ENCODE data around the gene FCHSD1. TPM values are rescaled to one million over a fixed set of nuclear protein-coding genes. Genes with fewer than 3 reads are reported as not detected.

The FCHSD1 gene
- total and polyA plus RNA-seq, 10 of the 15 experiments (the other 5 are each of a cell fraction or from before 2014, with no cell fraction given): 0.97 to 22.8 (median 10.7) TPM

DNA sequence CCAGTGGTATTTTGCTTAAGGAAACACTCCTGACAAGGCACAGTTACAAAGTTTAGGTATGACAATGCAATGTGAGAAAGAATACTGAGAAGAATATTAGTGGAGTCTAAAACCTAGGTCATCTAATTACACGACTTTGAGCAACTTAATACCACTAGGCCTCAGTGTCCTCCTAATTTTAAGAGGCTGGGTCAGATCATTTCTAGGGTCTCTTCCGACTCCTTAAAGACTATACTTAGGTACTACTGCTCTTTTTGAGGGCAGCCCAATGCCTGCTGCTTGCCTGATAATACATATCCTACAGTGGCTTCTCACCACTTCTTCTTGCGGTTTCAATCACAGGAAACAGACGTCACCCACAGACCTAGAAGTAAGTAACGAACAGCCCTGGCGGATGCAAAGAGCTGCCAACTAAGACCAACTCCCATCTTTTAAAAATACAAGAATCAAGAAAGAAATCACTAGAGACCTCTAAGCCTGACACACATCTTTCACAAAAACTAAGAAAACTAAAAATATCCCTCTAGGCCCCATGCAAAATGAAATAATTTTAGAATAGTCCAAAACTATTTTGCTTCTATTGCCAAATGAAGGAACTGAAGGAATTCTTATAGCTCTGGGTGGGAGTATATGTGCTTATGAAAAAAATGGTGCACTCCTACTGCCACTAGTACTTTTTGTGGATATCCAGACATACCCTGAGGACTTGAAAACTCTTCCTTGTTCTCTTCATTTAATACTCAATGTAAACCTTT lies 45.5 kb downstream of the FCHSD1 start (continued):
- TF ChIP-seq EZH2 (IDR thresholded peaks at IDR 0.05; ENCODE audit: borderline replicate concordance, control insufficient read depth, low read depth, low read length): no peak
- TF ChIP-seq GABPA (IDR thresholded peaks at IDR 0.05; ENCODE audit: low read depth): no peak; the same call in 1 of the 2 replicates
- peak; percentile 47; the same call in 1 of the 2 replicates for TF ChIP-seq ZBED1 (IDR thresholded peaks at IDR 0.05; ENCODE audit: borderline replicate concordance)
- no peak for TF ChIP-seq NR2C1 (IDR thresholded peaks at IDR 0.05)
- no peak for TF ChIP-seq ZNF274 (IDR thresholded peaks at IDR 0.05; ENCODE audit: insufficient read depth, insufficient read length)
- TF ChIP-seq, protein P1, sequence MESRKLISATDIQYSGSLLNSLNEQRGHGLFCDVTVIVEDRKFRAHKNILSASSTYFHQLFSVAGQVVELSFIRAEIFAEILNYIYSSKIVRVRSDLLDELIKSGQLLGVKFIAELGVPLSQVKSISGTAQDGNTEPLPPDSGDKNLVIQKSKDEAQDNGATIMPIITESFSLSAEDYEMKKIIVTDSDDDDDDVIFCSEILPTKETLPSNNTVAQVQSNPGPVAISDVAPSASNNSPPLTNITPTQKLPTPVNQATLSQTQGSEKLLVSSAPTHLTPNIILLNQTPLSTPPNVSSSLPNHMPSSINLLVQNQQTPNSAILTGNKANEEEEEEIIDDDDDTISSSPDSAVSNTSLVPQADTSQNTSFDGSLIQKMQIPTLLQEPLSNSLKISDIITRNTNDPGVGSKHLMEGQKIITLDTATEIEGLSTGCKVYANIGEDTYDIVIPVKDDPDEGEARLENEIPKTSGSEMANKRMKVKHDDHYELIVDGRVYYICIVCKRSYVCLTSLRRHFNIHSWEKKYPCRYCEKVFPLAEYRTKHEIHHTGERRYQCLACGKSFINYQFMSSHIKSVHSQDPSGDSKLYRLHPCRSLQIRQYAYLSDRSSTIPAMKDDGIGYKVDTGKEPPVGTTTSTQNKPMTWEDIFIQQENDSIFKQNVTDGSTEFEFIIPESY (IDR thresholded peaks at IDR 0.05): no peak
- TF ChIP-seq, protein P2, sequence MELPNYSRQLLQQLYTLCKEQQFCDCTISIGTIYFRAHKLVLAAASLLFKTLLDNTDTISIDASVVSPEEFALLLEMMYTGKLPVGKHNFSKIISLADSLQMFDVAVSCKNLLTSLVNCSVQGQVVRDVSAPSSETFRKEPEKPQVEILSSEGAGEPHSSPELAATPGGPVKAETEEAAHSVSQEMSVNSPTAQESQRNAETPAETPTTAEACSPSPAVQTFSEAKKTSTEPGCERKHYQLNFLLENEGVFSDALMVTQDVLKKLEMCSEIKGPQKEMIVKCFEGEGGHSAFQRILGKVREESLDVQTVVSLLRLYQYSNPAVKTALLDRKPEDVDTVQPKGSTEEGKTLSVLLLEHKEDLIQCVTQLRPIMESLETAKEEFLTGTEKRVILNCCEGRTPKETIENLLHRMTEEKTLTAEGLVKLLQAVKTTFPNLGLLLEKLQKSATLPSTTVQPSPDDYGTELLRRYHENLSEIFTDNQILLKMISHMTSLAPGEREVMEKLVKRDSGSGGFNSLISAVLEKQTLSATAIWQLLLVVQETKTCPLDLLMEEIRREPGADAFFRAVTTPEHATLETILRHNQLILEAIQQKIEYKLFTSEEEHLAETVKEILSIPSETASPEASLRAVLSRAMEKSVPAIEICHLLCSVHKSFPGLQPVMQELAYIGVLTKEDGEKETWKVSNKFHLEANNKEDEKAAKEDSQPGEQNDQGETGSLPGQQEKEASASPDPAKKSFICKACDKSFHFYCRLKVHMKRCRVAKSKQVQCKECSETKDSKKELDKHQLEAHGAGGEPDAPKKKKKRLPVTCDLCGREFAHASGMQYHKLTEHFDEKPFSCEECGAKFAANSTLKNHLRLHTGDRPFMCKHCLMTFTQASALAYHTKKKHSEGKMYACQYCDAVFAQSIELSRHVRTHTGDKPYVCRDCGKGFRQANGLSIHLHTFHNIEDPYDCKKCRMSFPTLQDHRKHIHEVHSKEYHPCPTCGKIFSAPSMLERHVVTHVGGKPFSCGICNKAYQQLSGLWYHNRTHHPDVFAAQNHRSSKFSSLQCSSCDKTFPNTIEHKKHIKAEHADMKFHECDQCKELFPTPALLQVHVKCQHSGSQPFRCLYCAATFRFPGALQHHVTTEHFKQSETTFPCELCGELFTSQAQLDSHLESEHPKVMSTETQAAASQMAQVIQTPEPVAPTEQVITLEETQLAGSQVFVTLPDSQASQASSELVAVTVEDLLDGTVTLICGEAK (IDR thresholded peaks at IDR 0.05; ENCODE audit: borderline replicate concordance): peak; percentile 11; the same call in 1 of the 2 replicates
- TF ChIP-seq, protein P3, sequence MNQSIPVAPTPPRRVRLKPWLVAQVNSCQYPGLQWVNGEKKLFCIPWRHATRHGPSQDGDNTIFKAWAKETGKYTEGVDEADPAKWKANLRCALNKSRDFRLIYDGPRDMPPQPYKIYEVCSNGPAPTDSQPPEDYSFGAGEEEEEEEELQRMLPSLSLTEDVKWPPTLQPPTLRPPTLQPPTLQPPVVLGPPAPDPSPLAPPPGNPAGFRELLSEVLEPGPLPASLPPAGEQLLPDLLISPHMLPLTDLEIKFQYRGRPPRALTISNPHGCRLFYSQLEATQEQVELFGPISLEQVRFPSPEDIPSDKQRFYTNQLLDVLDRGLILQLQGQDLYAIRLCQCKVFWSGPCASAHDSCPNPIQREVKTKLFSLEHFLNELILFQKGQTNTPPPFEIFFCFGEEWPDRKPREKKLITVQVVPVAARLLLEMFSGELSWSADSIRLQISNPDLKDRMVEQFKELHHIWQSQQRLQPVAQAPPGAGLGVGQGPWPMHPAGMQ (IDR thresholded peaks at IDR 0.05; ENCODE audit: borderline replicate concordance): no peak
- peak; percentile 90 for TF ChIP-seq BCL11A (IDR thresholded peaks at IDR 0.05; ENCODE audit: low read depth, low read length)
- peak; percentile 64; the same call in 1 of the 2 replicates for TF ChIP-seq MEF2A (IDR thresholded peaks at IDR 0.05; ENCODE audit: insufficient read depth, low read depth, low read length)
- TF ChIP-seq, protein P4, sequence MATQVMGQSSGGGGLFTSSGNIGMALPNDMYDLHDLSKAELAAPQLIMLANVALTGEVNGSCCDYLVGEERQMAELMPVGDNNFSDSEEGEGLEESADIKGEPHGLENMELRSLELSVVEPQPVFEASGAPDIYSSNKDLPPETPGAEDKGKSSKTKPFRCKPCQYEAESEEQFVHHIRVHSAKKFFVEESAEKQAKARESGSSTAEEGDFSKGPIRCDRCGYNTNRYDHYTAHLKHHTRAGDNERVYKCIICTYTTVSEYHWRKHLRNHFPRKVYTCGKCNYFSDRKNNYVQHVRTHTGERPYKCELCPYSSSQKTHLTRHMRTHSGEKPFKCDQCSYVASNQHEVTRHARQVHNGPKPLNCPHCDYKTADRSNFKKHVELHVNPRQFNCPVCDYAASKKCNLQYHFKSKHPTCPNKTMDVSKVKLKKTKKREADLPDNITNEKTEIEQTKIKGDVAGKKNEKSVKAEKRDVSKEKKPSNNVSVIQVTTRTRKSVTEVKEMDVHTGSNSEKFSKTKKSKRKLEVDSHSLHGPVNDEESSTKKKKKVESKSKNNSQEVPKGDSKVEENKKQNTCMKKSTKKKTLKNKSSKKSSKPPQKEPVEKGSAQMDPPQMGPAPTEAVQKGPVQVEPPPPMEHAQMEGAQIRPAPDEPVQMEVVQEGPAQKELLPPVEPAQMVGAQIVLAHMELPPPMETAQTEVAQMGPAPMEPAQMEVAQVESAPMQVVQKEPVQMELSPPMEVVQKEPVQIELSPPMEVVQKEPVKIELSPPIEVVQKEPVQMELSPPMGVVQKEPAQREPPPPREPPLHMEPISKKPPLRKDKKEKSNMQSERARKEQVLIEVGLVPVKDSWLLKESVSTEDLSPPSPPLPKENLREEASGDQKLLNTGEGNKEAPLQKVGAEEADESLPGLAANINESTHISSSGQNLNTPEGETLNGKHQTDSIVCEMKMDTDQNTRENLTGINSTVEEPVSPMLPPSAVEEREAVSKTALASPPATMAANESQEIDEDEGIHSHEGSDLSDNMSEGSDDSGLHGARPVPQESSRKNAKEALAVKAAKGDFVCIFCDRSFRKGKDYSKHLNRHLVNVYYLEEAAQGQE (IDR thresholded peaks at IDR 0.05; ENCODE audit: low read depth, low read length): no peak
- TF ChIP-seq MYB (IDR thresholded peaks at IDR 0.05; ENCODE audit: borderline replicate concordance, low read depth, low read length): no peak
- TF ChIP-seq, protein P5, sequence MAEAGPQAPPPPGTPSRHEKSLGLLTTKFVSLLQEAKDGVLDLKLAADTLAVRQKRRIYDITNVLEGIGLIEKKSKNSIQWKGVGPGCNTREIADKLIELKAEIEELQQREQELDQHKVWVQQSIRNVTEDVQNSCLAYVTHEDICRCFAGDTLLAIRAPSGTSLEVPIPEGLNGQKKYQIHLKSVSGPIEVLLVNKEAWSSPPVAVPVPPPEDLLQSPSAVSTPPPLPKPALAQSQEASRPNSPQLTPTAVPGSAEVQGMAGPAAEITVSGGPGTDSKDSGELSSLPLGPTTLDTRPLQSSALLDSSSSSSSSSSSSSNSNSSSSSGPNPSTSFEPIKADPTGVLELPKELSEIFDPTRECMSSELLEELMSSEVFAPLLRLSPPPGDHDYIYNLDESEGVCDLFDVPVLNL (IDR thresholded peaks at IDR 0.05; ENCODE audit: low read depth, low read length): no peak
- TF ChIP-seq, protein P6, sequence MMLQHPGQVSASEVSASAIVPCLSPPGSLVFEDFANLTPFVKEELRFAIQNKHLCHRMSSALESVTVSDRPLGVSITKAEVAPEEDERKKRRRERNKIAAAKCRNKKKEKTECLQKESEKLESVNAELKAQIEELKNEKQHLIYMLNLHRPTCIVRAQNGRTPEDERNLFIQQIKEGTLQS (IDR thresholded peaks at IDR 0.05; ENCODE audit: borderline replicate concordance, extremely low read depth, low read depth, low read length): no peak
- TF ChIP-seq TCF12 (IDR thresholded peaks at IDR 0.05; ENCODE audit: low read depth, low read length): no peak
